GM12878 (cell line): ENCODE results near the gene GRM7. TPM values are rescaled to one million over a fixed set of nuclear protein-coding genes. Genes with fewer than 3 reads are reported as not detected.

Source experiments
- ATAC-seq: fragments of 200-7000 bp; cut with Tn5 transposase; 3 replicates; pipeline ENCODE4 v1.9.1; 2020; ENCODE audit warnings: mild to moderate bottlenecking, moderate library complexity
- BruUV-seq: library from RNA; stranded (reverse); fragments of 400-500 nt; replicated peaks from 2 replicates; lab custom pipeline; 2021; lab: Mats Ljungman, UMichigan
- CTCF ChIA-PET: fragments of 300-600 bp; sonication (Branson Sonifier 250); formaldehyde crosslinking; extraction: SDS; loops from one replicate; lab custom pipeline; 2021; ENCODE audit warnings: inconsistent platforms; lab: Yijun Ruan, JAX
- POLR2A ChIA-PET: fragments of 350-600 bp; formaldehyde crosslinking; extraction: SDS; loops from one replicate; lab custom pipeline; 2021; ENCODE audit warnings: inconsistent platforms; lab: Charles Lee
- RAD21 ChIA-PET: fragments of 300-600 bp; sonication (Branson Sonifier 250); formaldehyde crosslinking; loops from one replicate; lab custom pipeline; 2023; ENCODE audit warnings: antibody characterized with exemption; ENCODE audit not compliant: unreplicated experiment; lab: Charles Lee
- SMC1A ChIA-PET: fragments of 300-600 bp; sonication (Branson Sonifier 250); formaldehyde crosslinking; loops from one replicate; lab custom pipeline; 2023; ENCODE audit not compliant: unreplicated experiment, uncharacterized antibody; lab: Charles Lee
- DNase-seq: peaks from one replicate; pipeline ENCODE4 v3.0.0-alpha.2; 2011; ENCODE audit warnings: low read depth, low spot score
- FAIRE-seq: peaks from 3 replicates; lab custom pipeline; 2011; peaks lifted over from hg19 to GRCh38; lab: Jason Lieb, UNC
- H2AFZ ChIP-seq: 2 replicates; pipeline ENCODE4 v1.6.0; 2011; ENCODE audit warnings: low read depth, low read length, control low read depth; ENCODE audit not compliant: control insufficient read depth
- H3K27ac ChIP-seq: 2 replicates; pipeline ENCODE4 v1.5.1; 2011; ENCODE audit warnings: control low read depth; ENCODE audit not compliant: control insufficient read depth, insufficient read depth
- H3K27me3 ChIP-seq, 2 experiments: replicated peaks in 1 of 2; 2 replicates each; pipeline versions ENCODE4 v1.6.0 to v1.6.1; 2011; ENCODE audit warnings: low read length in 1 of 2; ENCODE audit not compliant: control insufficient read depth in 2 of 2, insufficient read depth in 2 of 2
- H3K36me3 ChIP-seq, 2 experiments: 2 replicates each; pipeline ENCODE4 v1.5.1; 2011; ENCODE audit warnings: low read length in 1 of 2; ENCODE audit not compliant: control insufficient read depth in 2 of 2, insufficient read depth in 2 of 2
- H3K4me1 ChIP-seq: 2 replicates; pipeline ENCODE4 v1.6.1; 2011; ENCODE audit warnings: mild to moderate bottlenecking, low read length, moderate library complexity, mixed read lengths; ENCODE audit not compliant: control insufficient read depth, insufficient read depth
- H3K4me2 ChIP-seq: 2 replicates; pipeline ENCODE4 v1.6.0; 2011; ENCODE audit warnings: control low read depth; ENCODE audit not compliant: control insufficient read depth, insufficient read depth
- H3K4me3 ChIP-seq: fragments of 200-600 bp; sonication (generic); 2 replicates; pipeline ENCODE4 v1.5.1; 2016
- H3K79me2 ChIP-seq: 2 replicates; pipeline ENCODE4 v1.6.0; 2011; ENCODE audit warnings: low read length; ENCODE audit not compliant: control insufficient read depth, insufficient read depth
- H3K9ac ChIP-seq: 2 replicates; pipeline ENCODE4 v1.8.0; 2011; ENCODE audit warnings: low read length, control low read depth, mixed read lengths; ENCODE audit not compliant: control insufficient read depth, insufficient read depth
- H3K9me3 ChIP-seq: replicated peaks from 3 replicates; pipeline ENCODE4 v1.5.1; 2011; ENCODE audit warnings: mild to moderate bottlenecking, low read length; ENCODE audit not compliant: control insufficient read depth, insufficient read depth
- H4K20me1 ChIP-seq: 2 replicates; pipeline ENCODE4 v1.6.0; 2011; ENCODE audit not compliant: control insufficient read depth, insufficient read depth
- E2F4 ChIP-seq: IDR thresholded peaks from 2 replicates; pipeline ENCODE4 v1.6.1; 2012; ENCODE audit warnings: low read depth, low read length, improper control_type of control experiment
- ELK1 ChIP-seq: IDR thresholded peaks from 2 replicates; pipeline ENCODE4 v1.6.1; 2012; ENCODE audit warnings: low read depth, low read length, improper control_type of control experiment
- ESRRA ChIP-seq: IDR thresholded peaks from 2 replicates; pipeline ENCODE4 v1.6.1; 2012; ENCODE audit warnings: mild to moderate bottlenecking, low read length, improper control_type of control experiment
- IKZF2 ChIP-seq, 2 experiments: fragments of 450-650 bp; IDR thresholded peaks; 2 replicates each; pipeline ENCODE4 v1.6.1; 2017; ENCODE audit warnings: mild to moderate bottlenecking in 2 of 2, moderate library complexity in 2 of 2
- IRF3 ChIP-seq: fragments of 450-650 bp; IDR thresholded peaks from 2 replicates; pipeline ENCODE4 v1.6.1; 2014; ENCODE audit warnings: mild to moderate bottlenecking
- KAT2A ChIP-seq: conservative IDR thresholded peaks from 2 replicates; pipeline ENCODE4 v1.6.1; 2011; ENCODE audit warnings: low read depth, low read length; ENCODE audit not compliant: control insufficient read depth
- MTA2 ChIP-seq: fragments of 450-650 bp; IDR thresholded peaks from 2 replicates; pipeline ENCODE4 v1.6.1; 2016; ENCODE audit warnings: low read depth, mild to moderate bottlenecking, moderate library complexity
- PAX5 ChIP-seq: IDR thresholded peaks from 2 replicates; pipeline ENCODE4 v1.6.1; 2011; ENCODE audit warnings: low read depth, low read length, borderline replicate concordance
- PAX8 ChIP-seq: fragments of 450-650 bp; IDR thresholded peaks from 2 replicates; pipeline ENCODE4 v1.6.1; 2017; ENCODE audit warnings: mild to moderate bottlenecking, moderate library complexity
- PML ChIP-seq: IDR thresholded peaks from 2 replicates; pipeline ENCODE4 v1.6.1; 2012; ENCODE audit warnings: low read length, inconsistent platforms
- POLR2A ChIP-seq: IDR thresholded peaks from 2 replicates; pipeline ENCODE4 v1.6.1; 2011; ENCODE audit warnings: low read depth, mild to moderate bottlenecking, low read length
- POLR2AphosphoS5 ChIP-seq: IDR thresholded peaks from 2 replicates; pipeline ENCODE4 v1.6.1; 2011; ENCODE audit warnings: mild to moderate bottlenecking, low read length, inconsistent platforms
- RFX5 ChIP-seq: IDR thresholded peaks from 2 replicates; pipeline ENCODE4 v1.6.1; 2011; ENCODE audit warnings: low read depth, low read length, improper control_type of control experiment
- SREBF1 ChIP-seq: IDR thresholded peaks from 2 replicates; pipeline ENCODE4 v1.6.1; 2012; ENCODE audit warnings: mild to moderate bottlenecking, low read length
- ZSCAN29 ChIP-seq: fragments of 450-650 bp; IDR thresholded peaks from 2 replicates; pipeline ENCODE4 v1.6.1; 2017; ENCODE audit warnings: mild to moderate bottlenecking, moderate library complexity
- ZZZ3 ChIP-seq: IDR thresholded peaks from 2 replicates; pipeline ENCODE4 v1.6.1; 2011; ENCODE audit warnings: low read depth; ENCODE audit not compliant: control insufficient read depth, insufficient read length
- WGBS: methylation state at CpG from one replicate; pipeline ENCODE4 v1.1.6; 2016; ENCODE audit warnings: low lambda C conversion rate; ENCODE audit not compliant: insufficient replicate concordance, insufficient coverage; ENCODE audit errors: missing lambda C conversion rate; 5-methylcytosine and 5-hydroxymethylcytosine counted together
- in situ Hi-C: fragments of 300-500 bp; cut with MboI; formaldehyde crosslinking; loops from 9 replicates; pipeline ENCODE4 v1.14.3; 2018; ENCODE audit warnings: mixed read lengths
- intact Hi-C: fragments of 100-400 bp; cut with micrococcal nuclease; formaldehyde crosslinking; loops from one replicate; pipeline ENCODE4 v1.14.2; 2022; ENCODE audit not compliant: unreplicated experiment
- polyA plus RNA-seq, 11 experiments: library from polyadenylated mRNA; depleted of rRNA in 4 of 11; unstranded in 6 of 11; stranded (reverse) in 5 of 11; fragments of >200 nt; fragmentation: Nextera tagmentation in 4 of 11; fragmentation: Illumina TruSeq in 1 of 11; extraction: Ambion mirVana in 4 of 11; extraction: Trizol in 1 of 11; gene quantifications; 1 replicate in 1 of 11; 2 replicates in 10 of 11; pipeline versions ENCODE4 v1.2.1 to v1.2.3, GENCODE V29; 2011 to 2016; ENCODE audit warnings: inconsistent platforms in 2 of 11, missing spikeins in 2 of 11, low read depth in 1 of 11
- total RNA-seq, 4 experiments: library from RNA; depleted of rRNA in 3 of 4; stranded (reverse); fragments of >200 nt in 3 of 4; fragmentation: Illumina TruSeq in 1 of 4; extraction: Trizol in 1 of 4; gene quantifications; 2 replicates each; pipeline versions ENCODE4 v1.2.1 to v1.2.3, GENCODE V29; 2013 to 2021

Gene GRM7
- total and polyA plus RNA-seq, 10 of the 15 experiments (the other 5 are each of a cell fraction or from before 2014, with no cell fraction given): not detected

GRCh38 chr3:7074217-7074616 is 213.3 kb downstream of the GRM7 start:
- 3% methylated on average over 3 of the region's 3 CpGs for WGBS

More at GRCh38 chr3:7074217-7074616, 213.3 kb downstream of the GRM7 start:
- DNase-seq (no peak), ATAC-seq (peak; percentile 44; the same call in 2 of the 3 replicates), FAIRE-seq (no peak)
- no peaks in the 10 kb centered on the region for H3K9me3 ChIP-seq
- ChIA-PET POLR2A (no interaction called here), RAD21 (no interaction called here), CTCF (no interaction called here), SMC1A (no interaction called here)
- no peak overlapping the region for H3K27ac ChIP-seq
- no peak overlapping the region for H3K4me3 ChIP-seq
- no TSS peak for BruUV-seq
- H4K20me1 ChIP-seq: no peaks in the 10 kb centered on the region
- no peaks in the 10 kb centered on the region for H3K36me3 ChIP-seq
- in situ Hi-C loops (no loop called here), intact Hi-C loops (no loop called here)
- H3K27me3 ChIP-seq: no peaks in the 10 kb centered on the region
- no peak overlapping the region for H3K4me2 ChIP-seq
- H2AFZ ChIP-seq: no peak overlapping the region
- no peaks in the 10 kb centered on the region for H3K4me1 ChIP-seq
- no peak overlapping the region for H3K9ac ChIP-seq
- no peak for TF ChIP-seq IRF3
- TF ChIP-seq POLR2A: no peak
- TF ChIP-seq ZSCAN29: no peak
- no peak for TF ChIP-seq POLR2AphosphoS5
- TF ChIP-seq KAT2A: no peak
- no peak for TF ChIP-seq PAX8
- no peak for TF ChIP-seq MTA2
- TF ChIP-seq ESRRA: no peak
- no peak for TF ChIP-seq ELK1
- no peak for TF ChIP-seq IKZF2 (IDR thresholded peaks at IDR 0.05)
- no peak for TF ChIP-seq PML
- TF ChIP-seq SREBF1: no peak
- TF ChIP-seq RFX5: no peak
- no peak for TF ChIP-seq ZZZ3
- no peak for TF ChIP-seq E2F4
- TF ChIP-seq PAX5: no peak
- H3K79me2 ChIP-seq: no peaks in the 10 kb centered on the region
